Karpas-422 (cell line): Measurements from ENCODE around the gene FAM177B. TPM values are rescaled to one million over a fixed set of nuclear protein-coding genes. Genes with fewer than 3 reads are reported as not detected.

ENCODE experiments used
- DNase-seq: peaks from one replicate; pipeline ENCODE4 v3.0.0-alpha.2; 2015
- H2AFZ ChIP-seq: fragments of 200-600 bp; sonication (generic); 2 replicates; pipeline ENCODE4 v1.6.1; 2014; ENCODE audit warnings: antibody characterized with exemption, low read length, mixed read lengths
- H3K27ac ChIP-seq: fragments of 200-600 bp; sonication (generic); 2 replicates; pipeline ENCODE4 v1.5.1; 2014; ENCODE audit warnings: mild to moderate bottlenecking, low read length, moderate library complexity
- H3K27me3 ChIP-seq: fragments of 200-600 bp; sonication (generic); 2 replicates; pipeline ENCODE4 v1.6.1; 2014; ENCODE audit warnings: low read length, mixed read lengths
- H3K36me3 ChIP-seq: fragments of 200-600 bp; sonication (generic); 2 replicates; pipeline ENCODE4 v1.6.1; 2014; ENCODE audit warnings: low read length, mixed read lengths; ENCODE audit not compliant: insufficient read depth
- H3K4me1 ChIP-seq: fragments of 200-600 bp; sonication (generic); 2 replicates; pipeline ENCODE4 v1.6.1; 2014; ENCODE audit warnings: mild to moderate bottlenecking, low read length, mixed read lengths
- H3K4me2 ChIP-seq: fragments of 200-600 bp; sonication (generic); 2 replicates; pipeline ENCODE4 v1.6.1; 2014; ENCODE audit warnings: low read length, low read depth, mild to moderate bottlenecking; ENCODE audit not compliant: poor library complexity, severe bottlenecking
- H3K4me3 ChIP-seq: fragments of 200-600 bp; sonication (generic); 2 replicates; pipeline ENCODE4 v1.5.1; 2014; ENCODE audit warnings: mild to moderate bottlenecking, antibody characterized with exemption, low read length, mixed read lengths
- H3K79me2 ChIP-seq: fragments of 200-600 bp; sonication (generic); 2 replicates; pipeline ENCODE4 v1.6.1; 2014; ENCODE audit warnings: mild to moderate bottlenecking, low read length, mixed read lengths
- H3K9ac ChIP-seq: fragments of 200-600 bp; sonication (generic); 2 replicates; pipeline ENCODE4 v1.6.0; 2014; ENCODE audit warnings: low read length
- H3K9me2 ChIP-seq: fragments of 200-600 bp; sonication (generic), shearing (Covaris generic); replicated peaks from 2 replicates; pipeline ENCODE4 v1.6.0; 2014; ENCODE audit warnings: mild to moderate bottlenecking, low read length, moderate library complexity; ENCODE audit not compliant: insufficient read depth
- H3K9me3 ChIP-seq: fragments of 300-700, 200-600 bp; sonication (generic); 2 replicates; pipeline ENCODE4 v1.6.1; 2014; ENCODE audit warnings: low read length, mixed read lengths
- H4K20me1 ChIP-seq: fragments of 200-600 bp; sonication (generic); 2 replicates; pipeline ENCODE4 v1.6.1; 2014; ENCODE audit warnings: mild to moderate bottlenecking, antibody characterized with exemption, low read length, low read depth; ENCODE audit not compliant: insufficient read depth
- total RNA-seq: library from RNA; depleted of rRNA; stranded (reverse); fragments of >200 nt; shearing (Covaris generic); gene quantifications from 2 replicates; pipeline ENCODE4 v1.2.3, GENCODE V29; 2014; ENCODE audit warnings: low replicate concordance; rRNA removed

Gene FAM177B
- total RNA-seq, 1 experiment from 2014 or later: not detected

DNA sequence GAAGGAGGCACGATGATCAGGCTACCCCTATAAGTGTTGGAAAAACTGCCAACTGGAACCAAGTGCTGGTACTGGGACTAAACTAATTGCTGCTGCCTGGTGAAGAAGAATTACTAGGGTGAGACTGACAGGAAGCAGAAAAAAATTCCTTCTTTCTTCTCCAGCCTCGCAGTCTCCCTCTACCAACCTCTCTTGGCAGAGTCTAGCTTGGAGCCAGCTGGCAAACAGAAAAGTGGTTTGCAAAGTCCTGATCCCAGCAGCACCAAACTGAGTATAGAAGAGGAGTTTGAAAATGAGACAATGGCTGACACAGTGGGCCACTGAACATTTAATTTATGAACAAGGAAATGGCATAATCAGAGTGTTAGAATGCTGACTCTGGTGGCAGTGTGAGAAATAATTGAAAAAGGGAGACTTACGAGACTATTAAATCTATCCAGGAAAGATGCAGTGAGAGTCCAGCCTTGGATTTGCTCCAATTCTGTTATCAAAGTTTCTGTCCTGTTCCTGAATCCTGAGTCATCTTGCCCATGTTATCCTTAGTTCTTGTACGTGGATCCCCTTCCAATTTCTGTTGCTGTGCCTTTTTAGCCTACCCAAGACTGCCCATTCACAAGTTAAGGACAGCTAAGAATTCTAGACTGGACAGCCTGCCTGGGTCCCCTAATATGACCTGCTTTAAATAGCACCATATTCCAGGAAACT, 54.2 kb downstream of the FAM177B start:
- Histone ChIP-seq H2AFZ (no peak overlapping the region), H3K4me2 (no peak overlapping the region), H3K4me3 (no peak overlapping the region)

DNA sequence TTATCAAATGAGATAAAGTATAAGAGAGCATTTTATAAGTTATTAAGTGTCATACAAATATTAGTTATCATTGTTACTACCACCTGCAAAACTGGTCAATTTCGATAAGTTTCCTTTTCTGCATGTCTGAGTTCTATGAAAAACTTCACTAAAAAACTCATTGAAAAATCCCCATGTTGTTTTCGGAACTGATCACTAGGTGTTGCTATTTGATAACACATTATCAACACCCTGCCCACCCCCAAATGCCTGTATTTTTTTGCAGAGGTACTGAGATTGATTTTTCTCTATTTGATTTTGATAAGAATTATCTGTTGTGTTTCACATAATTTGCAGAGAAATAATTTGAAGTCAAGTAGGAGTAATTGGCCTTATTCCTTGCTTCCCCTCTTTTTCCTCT, 55.7 kb downstream of the FAM177B start:
- Histone ChIP-seq H2AFZ (no peak overlapping the region), H3K9me2 (no peaks in the 10 kb centered on the region), H3K36me3 (no peaks in the 10 kb centered on the region), H3K9ac (no peak overlapping the region), H3K27me3 (no peaks in the 10 kb centered on the region), H4K20me1 (no peaks in the 10 kb centered on the region), H3K79me2 (no peaks in the 10 kb centered on the region), H3K4me3 (no peak overlapping the region), H3K9me3 (no peaks in the 10 kb centered on the region), H3K27ac (no peak overlapping the region), H3K4me1 (no peaks in the 10 kb centered on the region), H3K4me2 (no peak overlapping the region)
- peak; percentile 60 for DNase-seq

More for the DNA sequence above, 54.2 kb downstream of the FAM177B start:
- Histone ChIP-seq H4K20me1 (no peaks in the 10 kb centered on the region), H3K9ac (no peak overlapping the region), H3K4me1 (no peaks in the 10 kb centered on the region), H3K27ac (no peak overlapping the region), H3K36me3 (no peaks in the 10 kb centered on the region), H3K27me3 (no peaks in the 10 kb centered on the region), H3K9me3 (no peaks in the 10 kb centered on the region), H3K79me2 (no peaks in the 10 kb centered on the region), H3K9me2 (no peaks in the 10 kb centered on the region)
- peak; percentile 34 for DNase-seq

DNA sequence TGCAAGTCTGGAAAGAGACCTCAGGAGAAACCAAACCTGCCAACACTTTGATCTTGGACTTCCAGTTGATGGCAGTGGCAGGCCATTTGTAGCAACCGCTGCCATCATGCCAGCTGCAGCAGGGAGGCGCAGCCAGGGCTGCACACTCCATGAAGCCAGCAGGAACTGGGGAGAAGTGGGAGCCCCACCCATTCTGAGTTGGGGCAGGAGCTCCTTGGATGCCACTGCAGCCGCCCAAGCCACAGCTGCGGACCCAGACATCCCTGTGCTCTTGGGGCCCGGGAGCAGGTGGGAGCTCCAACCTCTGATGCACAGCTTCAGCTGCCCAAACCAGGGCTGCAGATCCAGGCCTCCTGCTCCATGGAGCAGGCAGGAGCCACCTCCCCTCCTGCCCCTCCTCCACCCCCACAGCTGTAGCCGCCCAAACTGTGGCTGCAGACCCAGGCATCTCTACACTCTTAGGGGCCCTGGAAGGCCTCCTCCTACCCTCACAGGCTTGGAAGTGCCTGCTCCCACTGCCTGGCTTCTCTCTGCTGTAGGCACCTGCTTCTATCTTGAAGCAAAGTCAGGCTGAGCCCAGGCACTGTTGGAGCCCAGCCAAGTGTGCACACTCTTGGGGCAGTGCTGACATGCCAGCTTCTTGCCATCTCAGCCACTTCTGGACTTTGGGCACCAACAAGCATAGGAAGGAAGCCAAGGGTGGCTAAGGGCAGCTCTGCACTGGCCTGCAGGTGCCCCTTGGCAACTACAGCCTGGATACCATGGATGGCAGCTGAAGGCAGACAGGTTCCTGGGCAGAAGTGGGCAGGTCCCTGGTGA, 57.9 kb downstream of the FAM177B start:
- Histone ChIP-seq H3K9me2 (no peaks in the 10 kb centered on the region), H2AFZ (no peak overlapping the region), H3K27ac (no peak overlapping the region), H4K20me1 (no peaks in the 10 kb centered on the region), H3K9ac (no peak overlapping the region), H3K4me1 (no peaks in the 10 kb centered on the region), H3K4me3 (no peak overlapping the region), H3K9me3 (no peaks in the 10 kb centered on the region), H3K79me2 (no peaks in the 10 kb centered on the region), H3K4me2 (no peak overlapping the region), H3K27me3 (no peaks in the 10 kb centered on the region), H3K36me3 (no peaks in the 10 kb centered on the region)
- peak; percentile 43 for DNase-seq

DNA sequence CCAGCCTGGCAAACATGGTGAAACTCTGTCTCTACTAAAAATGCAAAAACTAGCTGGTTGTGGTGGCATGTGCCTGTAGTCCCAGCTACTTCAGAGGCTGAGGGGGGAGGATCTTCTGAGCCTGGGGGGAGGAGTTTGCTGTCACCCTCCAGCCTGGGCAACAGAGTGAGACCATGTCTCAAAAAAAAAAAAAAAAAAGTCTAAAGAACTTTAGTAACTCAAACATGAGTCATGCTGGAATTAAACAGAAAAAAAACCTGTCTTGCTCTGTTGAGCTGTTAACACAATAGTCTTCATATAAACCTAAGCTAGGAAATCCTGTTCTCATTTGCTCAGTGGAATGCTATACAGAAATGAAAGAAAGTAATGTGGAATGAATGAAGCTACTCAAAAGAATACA, 61.1 kb downstream of the FAM177B start:
- Histone ChIP-seq H4K20me1 (no peaks in the 10 kb centered on the region), H3K9me2 (no peaks in the 10 kb centered on the region), H2AFZ (no peak overlapping the region), H3K4me1 (no peaks in the 10 kb centered on the region), H3K27ac (no peak overlapping the region), H3K9me3 (no peaks in the 10 kb centered on the region), H3K9ac (no peak overlapping the region), H3K27me3 (no peaks in the 10 kb centered on the region), H3K79me2 (no peaks in the 10 kb centered on the region), H3K36me3 (no peaks in the 10 kb centered on the region), H3K4me2 (no peak overlapping the region), H3K4me3 (no peak overlapping the region)
- peak; percentile 15 for DNase-seq

DNA sequence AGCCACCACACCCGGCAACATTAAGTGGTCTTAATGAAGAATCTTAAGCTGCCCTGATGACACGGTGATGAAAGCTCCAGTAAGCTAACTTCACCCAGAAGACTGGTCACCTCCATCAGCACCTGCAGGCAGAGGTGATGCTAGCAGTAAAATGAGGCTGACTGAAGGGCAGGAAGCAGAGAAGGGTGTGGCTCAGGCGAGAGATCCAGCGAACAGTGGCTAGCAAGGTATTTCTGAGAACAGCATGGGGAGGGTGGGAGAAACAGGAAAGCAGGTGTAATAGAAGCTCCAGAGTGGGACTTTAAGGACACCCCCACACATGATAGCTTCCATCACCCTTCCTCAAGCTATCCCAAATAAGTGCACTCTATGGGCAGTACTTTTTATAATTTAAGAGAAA, 62.0 kb downstream of the FAM177B start:
- Histone ChIP-seq H3K27ac (no peak overlapping the region), H3K27me3 (no peaks in the 10 kb centered on the region), H4K20me1 (no peaks in the 10 kb centered on the region), H3K36me3 (no peaks in the 10 kb centered on the region), H3K4me1 (no peaks in the 10 kb centered on the region), H3K9me2 (no peaks in the 10 kb centered on the region), H3K9ac (no peak overlapping the region), H2AFZ (no peak overlapping the region), H3K9me3 (no peaks in the 10 kb centered on the region), H3K4me2 (no peak overlapping the region), H3K79me2 (no peaks in the 10 kb centered on the region), H3K4me3 (no peak overlapping the region)
- DNase-seq: peak; percentile 36

Other genes starting within 250 kb of the FAM177B start
- 0.30 TPM in 1 of 2 replicates, not detected in the other for gene HHIPL2, start 189.1 kb upstream of the FAM177B start, total RNA-seq
- gene TAF1A, start 147.3 kb upstream of the FAM177B start, total RNA-seq: 17.1 and 32.5 TPM in 2 replicates
- gene MIA3, start 119.1 kb upstream of the FAM177B start, total RNA-seq: 45.6 and 106 TPM in 2 replicates
- gene AIDA, start 24.7 kb upstream of the FAM177B start, total RNA-seq: 13.3 and 26.4 TPM in 2 replicates
- gene BROX, start 24.6 kb upstream of the FAM177B start, total RNA-seq: 15.3 and 26.8 TPM in 2 replicates
- 0.18 and 1.2 TPM in 2 replicates for gene DISP1, start 77.8 kb downstream of the FAM177B start, total RNA-seq